ENCODE results near the gene POPDC3. TPM values are rescaled to one million over a fixed set of nuclear protein-coding genes. Genes with fewer than 3 reads are reported as not detected.
A peak's percentile ranks its signal among the peaks of the same experiment; 100 is the strongest.

The POPDC3 gene
- total RNA-seq, 1 experiment from 2014 or later: 69.1 TPM

DNA sequence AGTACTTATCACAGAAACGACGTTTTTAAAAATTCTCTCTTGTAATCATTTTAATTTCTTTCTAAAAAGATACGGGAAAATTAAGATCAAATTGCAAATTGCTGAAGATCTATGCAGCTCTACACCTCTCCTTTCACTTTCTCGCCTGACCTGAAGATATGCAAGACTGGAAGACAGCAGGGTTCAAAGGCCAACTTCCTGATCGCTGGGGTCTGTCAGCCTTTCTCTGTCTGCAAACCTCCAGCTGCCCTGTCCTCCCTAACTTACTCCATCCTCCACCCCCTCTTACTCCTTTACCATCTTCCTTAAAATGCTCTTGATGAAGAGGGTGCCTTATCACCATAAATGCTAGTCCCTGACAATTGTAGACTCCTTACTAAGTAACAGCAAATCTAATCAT lies 63.7 kb downstream of the POPDC3 start:
- in situ Hi-C loops (cut with HindIII; ENCODE audit: low pct_unique_long_range_greater_than_20kb, low sequenced_read_pairs): no loop called here

GRCh38 chr6:105113422-105113821 lies 66.4 kb downstream of the POPDC3 start:
- no peak for DNase-seq (ENCODE audit: low read depth, low spot score)
- in situ Hi-C loops (cut with HindIII; ENCODE audit: low pct_unique_long_range_greater_than_20kb, low sequenced_read_pairs): no loop called here

More for the DNA sequence above, 63.7 kb downstream of the POPDC3 start:
- no peak for DNase-seq (ENCODE audit: low read depth, low spot score)

DNA sequence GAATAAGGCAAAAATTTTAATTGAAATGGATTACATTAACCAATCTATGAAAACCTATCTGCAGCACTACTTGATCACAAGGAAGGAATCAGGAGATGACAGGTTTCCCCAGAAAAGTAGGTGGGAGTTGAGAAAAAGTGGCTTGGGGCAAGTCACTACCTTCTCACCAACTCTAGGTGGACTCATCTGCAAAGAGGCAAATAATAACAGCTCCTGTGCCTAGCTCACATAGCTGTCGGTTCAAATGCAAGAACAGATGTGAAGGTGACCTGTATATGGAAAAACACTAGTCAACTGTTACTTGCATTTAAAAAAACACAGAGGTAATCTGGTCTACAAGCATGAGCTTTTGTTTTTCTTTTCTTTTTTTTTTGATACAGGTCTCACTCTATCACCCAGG lies 67.2 kb downstream of the POPDC3 start:
- in situ Hi-C loops (cut with HindIII; ENCODE audit: low pct_unique_long_range_greater_than_20kb, low sequenced_read_pairs): no loop called here

DNA sequence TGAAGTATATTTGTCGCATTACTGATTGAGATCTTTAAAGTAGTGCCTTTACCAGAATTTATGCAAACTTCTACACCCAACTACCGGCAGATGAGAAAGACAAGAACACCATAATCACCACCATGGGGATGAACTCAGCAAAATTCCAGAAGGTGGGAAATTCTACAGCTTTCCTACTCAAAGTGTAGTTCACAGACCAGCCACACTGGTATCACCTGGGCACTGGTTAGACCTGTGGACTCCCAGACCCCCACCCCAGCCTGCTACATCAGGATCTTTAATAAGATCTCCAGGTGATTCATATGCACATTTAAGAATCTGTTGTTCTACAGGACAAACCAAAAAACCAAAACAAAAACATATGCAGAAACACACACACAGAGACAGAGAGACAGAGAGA lies 67.9 kb downstream of the POPDC3 start:
- no peak for DNase-seq (ENCODE audit: low read depth, low spot score)
- in situ Hi-C loops (cut with HindIII; ENCODE audit: low pct_unique_long_range_greater_than_20kb, low sequenced_read_pairs): no loop called here

More for the DNA sequence above, 67.2 kb downstream of the POPDC3 start:
- peak; percentile 11 for DNase-seq (ENCODE audit: low read depth, low spot score)

DNA sequence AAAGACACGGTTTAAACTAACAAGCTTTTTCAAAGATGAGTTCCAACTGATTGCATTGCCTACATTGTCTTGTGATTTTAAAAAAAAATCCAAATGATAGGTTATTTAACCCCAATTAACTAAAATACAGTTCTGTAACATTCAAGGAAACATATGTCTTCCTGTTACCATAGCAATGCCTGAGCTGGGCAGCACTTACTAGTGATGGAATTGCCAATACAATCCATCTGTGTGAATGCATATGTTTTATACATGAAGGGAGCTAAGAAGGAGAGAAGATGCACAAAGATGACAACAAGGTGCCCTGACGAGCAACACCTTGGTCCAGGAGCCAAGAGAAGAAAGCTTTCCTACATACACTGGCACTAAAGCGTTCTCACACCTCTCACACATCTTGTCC lies 68.7 kb downstream of the POPDC3 start:
- no peak for DNase-seq (ENCODE audit: low read depth, low spot score)
- in situ Hi-C loops (cut with HindIII; ENCODE audit: low pct_unique_long_range_greater_than_20kb, low sequenced_read_pairs): no loop called here

- in situ Hi-C loops (cut with HindIII; ENCODE audit: low pct_unique_long_range_greater_than_20kb, low sequenced_read_pairs): no loop called here
Measured at GRCh38 chr6:105109955-105110895, 69.6 kb downstream of the POPDC3 start.

GRCh38 chr6:105108631-105109262 lies 71.1 kb downstream of the POPDC3 start:
- no peak for DNase-seq (ENCODE audit: low read depth, low spot score)
- in situ Hi-C loops (cut with HindIII; ENCODE audit: low pct_unique_long_range_greater_than_20kb, low sequenced_read_pairs): no loop called here

More at GRCh38 chr6:105109955-105110895, 69.6 kb downstream of the POPDC3 start:
- DNase-seq (ENCODE audit: low read depth, low spot score): no peak

Other genes starting within 250 kb of the POPDC3 start
- gene LIN28B, start 222.9 kb downstream of the POPDC3 start, total RNA-seq (2014; rRNA removed; shearing (Covaris generic)): 0.13 and 0.19 TPM in 2 replicates
- gene PREP, start 223.1 kb upstream of the POPDC3 start, total RNA-seq (2014; rRNA removed; shearing (Covaris generic)): 51.6 and 56.2 TPM in 2 replicates

Measured in SK-MEL-5 (cell line).